ENCODE data around the gene HS3ST3A1.

- TF ChIP-seq CTCF (IDR thresholded peaks at IDR 0.05) (no peak), POLR2A (IDR thresholded peaks at IDR 0.05) (no peak)
These were observed 1.0 kb downstream of the HS3ST3A1 start for GRCh38 chr17:13600475-13601321.

Data from vagina (tissue), 2 donors.